A673 (cell line): ENCODE results near the gene CALN1. TPM values are rescaled to one million over a fixed set of nuclear protein-coding genes. Genes with fewer than 3 reads are reported as not detected.
"Not testable (repeated sequence)": the region's sequence is repeated elsewhere in the genome, so short reads cannot be mapped to it uniquely, and the experiment has no call there.

Experiments
- BruUV-seq: library from RNA; stranded (reverse); fragments of 400-500 nt; replicated peaks from 2 replicates; lab custom pipeline; 2021; lab: Mats Ljungman, UMichigan
- CTCF ChIA-PET: fragments of 300-600 bp; sonication (Branson Sonifier 250); formaldehyde crosslinking; loops from one replicate; lab custom pipeline; 2022; ENCODE audit warnings: antibody characterized with exemption; lab: Charles Lee
- POLR2A ChIA-PET: fragments of 300-600 bp; sonication (Branson Sonifier 250); formaldehyde crosslinking; loops from one replicate; lab custom pipeline; 2022; ENCODE audit warnings: antibody characterized with exemption; ENCODE audit not compliant: low non-redundant PET; lab: Charles Lee
- DNase-seq: peaks from one replicate; pipeline ENCODE4 v3.0.0-alpha.2; 2015; ENCODE audit warnings: low spot score
- H3K27ac ChIP-seq: fragments of 200-600 bp; sonication (generic); 2 replicates; pipeline ENCODE4 v1.5.1; 2016; ENCODE audit warnings: mixed run types, low read depth, mild to moderate bottlenecking, mixed read lengths, antibody characterized with exemption, low read length; ENCODE audit not compliant: poor library complexity, severe bottlenecking
- H3K27me3 ChIP-seq: fragments of 200-600 bp; sonication (generic); replicated peaks from 2 replicates; pipeline ENCODE4 v1.6.1; 2017; ENCODE audit warnings: mixed run types, low read depth, mild to moderate bottlenecking, mixed read lengths, antibody characterized with exemption, low read length; ENCODE audit not compliant: insufficient read depth, poor library complexity
- H3K36me3 ChIP-seq: fragments of 200-600 bp; sonication (generic); 2 replicates; pipeline ENCODE4 v1.6.1; 2016; ENCODE audit warnings: mixed run types, mild to moderate bottlenecking, mixed read lengths, antibody characterized with exemption, low read length; ENCODE audit not compliant: insufficient read depth, poor library complexity, severe bottlenecking
- H3K4me1 ChIP-seq: fragments of 200-600 bp; sonication (generic); 2 replicates; pipeline ENCODE4 v1.6.1; 2017; ENCODE audit warnings: mixed run types, mild to moderate bottlenecking, mixed read lengths, antibody characterized with exemption, low read length; ENCODE audit not compliant: insufficient read depth, poor library complexity, severe bottlenecking
- H3K4me3 ChIP-seq: fragments of 200-600 bp; sonication (generic); 2 replicates; pipeline ENCODE4 v1.5.1; 2016; ENCODE audit warnings: low read depth, mixed run types, mild to moderate bottlenecking, mixed read lengths, low read length; ENCODE audit not compliant: poor library complexity, severe bottlenecking
- H3K9me3 ChIP-seq: fragments of 200-600 bp; sonication (generic); 2 replicates; pipeline ENCODE4 v1.6.1; 2016; ENCODE audit warnings: mixed run types, low read depth, mild to moderate bottlenecking, mixed read lengths, antibody characterized with exemption, low read length; ENCODE audit not compliant: poor library complexity, severe bottlenecking
- EZH2 ChIP-seq: fragments of 200-600 bp; sonication (generic); IDR thresholded peaks from 2 replicates; pipeline ENCODE4 v1.6.1; 2017; ENCODE audit warnings: borderline replicate concordance, low read depth, mild to moderate bottlenecking, mixed read lengths, antibody characterized with exemption, low read length; ENCODE audit not compliant: poor library complexity, severe bottlenecking
- intact Hi-C: fragments of 100-400 bp; cut with micrococcal nuclease; formaldehyde crosslinking; loops from one replicate; pipeline ENCODE4 v1.10.0; 2022; ENCODE audit not compliant: unreplicated experiment
- total RNA-seq: library from RNA; stranded (reverse); gene quantifications from 2 replicates; pipeline ENCODE4 v1.2.3, GENCODE V29; 2021
- TF ChIP-seq, protein P1 (sequence below): fragments of 300-800, 200-600 bp; sonication (generic); conservative IDR thresholded peaks from 2 replicates; pipeline ENCODE4 v1.5.1; 2017; ENCODE audit warnings: low read depth, mild to moderate bottlenecking, antibody characterized with exemption, low read length, moderate library complexity, mixed read lengths

Gene CALN1
- total RNA-seq, 1 experiment from 2014 or later: not detected

DNA sequence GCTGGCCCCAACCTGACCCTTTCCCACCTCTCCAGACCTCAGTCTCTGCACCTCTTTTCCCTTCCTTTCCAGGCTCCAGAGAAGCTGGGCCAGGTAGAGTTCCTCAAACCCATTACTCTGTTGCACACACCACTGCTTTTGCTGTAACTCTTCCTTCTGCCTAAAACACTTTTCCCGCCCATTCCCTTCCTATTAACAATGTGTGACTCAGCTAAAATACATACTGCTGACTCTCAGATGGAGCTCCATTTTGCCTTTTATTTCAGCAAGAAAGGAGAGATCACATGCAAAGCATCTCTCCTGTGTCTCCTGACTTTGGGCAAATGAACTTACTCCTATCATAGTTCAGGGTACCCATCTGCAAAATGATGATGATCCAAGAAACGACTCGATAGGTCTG, 201.0 kb downstream of the CALN1 start:
- no peaks in the 10 kb centered on the region for H3K36me3 ChIP-seq
- no peaks in the 10 kb centered on the region for H3K4me1 ChIP-seq
- CTCF ChIA-PET: no interaction called here
- H3K9me3 ChIP-seq: no peaks in the 10 kb centered on the region
- DNase-seq: no peak
- POLR2A ChIA-PET: no interaction called here
- H3K27ac ChIP-seq: no peak overlapping the region
- H3K27me3 ChIP-seq: no peaks in the 10 kb centered on the region
- BruUV-seq: no TSS peak
- H3K4me3 ChIP-seq: no peak overlapping the region
- no peak for TF ChIP-seq EZH2
- TF ChIP-seq, protein P1, sequence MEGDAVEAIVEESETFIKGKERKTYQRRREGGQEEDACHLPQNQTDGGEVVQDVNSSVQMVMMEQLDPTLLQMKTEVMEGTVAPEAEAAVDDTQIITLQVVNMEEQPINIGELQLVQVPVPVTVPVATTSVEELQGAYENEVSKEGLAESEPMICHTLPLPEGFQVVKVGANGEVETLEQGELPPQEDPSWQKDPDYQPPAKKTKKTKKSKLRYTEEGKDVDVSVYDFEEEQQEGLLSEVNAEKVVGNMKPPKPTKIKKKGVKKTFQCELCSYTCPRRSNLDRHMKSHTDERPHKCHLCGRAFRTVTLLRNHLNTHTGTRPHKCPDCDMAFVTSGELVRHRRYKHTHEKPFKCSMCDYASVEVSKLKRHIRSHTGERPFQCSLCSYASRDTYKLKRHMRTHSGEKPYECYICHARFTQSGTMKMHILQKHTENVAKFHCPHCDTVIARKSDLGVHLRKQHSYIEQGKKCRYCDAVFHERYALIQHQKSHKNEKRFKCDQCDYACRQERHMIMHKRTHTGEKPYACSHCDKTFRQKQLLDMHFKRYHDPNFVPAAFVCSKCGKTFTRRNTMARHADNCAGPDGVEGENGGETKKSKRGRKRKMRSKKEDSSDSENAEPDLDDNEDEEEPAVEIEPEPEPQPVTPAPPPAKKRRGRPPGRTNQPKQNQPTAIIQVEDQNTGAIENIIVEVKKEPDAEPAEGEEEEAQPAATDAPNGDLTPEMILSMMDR: no peak
- intact Hi-C loops: no loop called here

- H3K4me3 ChIP-seq, H3K9me3 ChIP-seq, DNase-seq, H3K36me3 ChIP-seq, H3K27me3 ChIP-seq, H3K27ac ChIP-seq, BruUV-seq, CTCF ChIA-PET, POLR2A ChIA-PET, H3K4me1 ChIP-seq, intact Hi-C loops: not testable (repeated sequence)
Measured at GRCh38 chr7:72209006-72209405, 203.1 kb downstream of the CALN1 start.

DNA sequence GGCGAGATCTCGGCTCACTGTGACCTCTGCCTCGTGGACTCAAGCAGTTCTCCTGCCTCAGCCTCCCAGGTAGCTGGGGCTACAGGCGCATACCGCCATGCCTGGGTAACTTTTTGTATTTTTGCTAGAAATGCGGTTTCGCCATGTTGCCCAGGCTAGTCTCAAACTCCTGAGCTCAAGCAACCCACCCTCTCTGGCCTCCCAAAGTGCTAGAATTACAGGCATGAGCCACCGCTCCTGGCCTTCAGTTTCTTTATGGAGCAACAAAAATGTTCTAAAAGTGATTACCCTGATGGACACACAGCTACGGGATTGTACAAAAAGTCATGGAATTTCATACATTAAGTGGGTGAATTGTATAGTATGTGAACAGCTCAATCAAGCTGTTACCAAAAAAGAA, 216.0 kb downstream of the CALN1 start:
- H3K27me3 ChIP-seq: no peaks in the 10 kb centered on the region
- TF ChIP-seq, protein P1: no peak
- TF ChIP-seq EZH2: no peak
- BruUV-seq: no TSS peak
- intact Hi-C loops: no loop called here
- H3K36me3 ChIP-seq: no peaks in the 10 kb centered on the region
- H3K4me1 ChIP-seq: no peaks in the 10 kb centered on the region
- no peak overlapping the region for H3K27ac ChIP-seq
- CTCF ChIA-PET: no interaction called here
- H3K9me3 ChIP-seq: no peaks in the 10 kb centered on the region
- H3K4me3 ChIP-seq: no peak overlapping the region
- POLR2A ChIA-PET: no interaction called here
- no peak for DNase-seq

DNA sequence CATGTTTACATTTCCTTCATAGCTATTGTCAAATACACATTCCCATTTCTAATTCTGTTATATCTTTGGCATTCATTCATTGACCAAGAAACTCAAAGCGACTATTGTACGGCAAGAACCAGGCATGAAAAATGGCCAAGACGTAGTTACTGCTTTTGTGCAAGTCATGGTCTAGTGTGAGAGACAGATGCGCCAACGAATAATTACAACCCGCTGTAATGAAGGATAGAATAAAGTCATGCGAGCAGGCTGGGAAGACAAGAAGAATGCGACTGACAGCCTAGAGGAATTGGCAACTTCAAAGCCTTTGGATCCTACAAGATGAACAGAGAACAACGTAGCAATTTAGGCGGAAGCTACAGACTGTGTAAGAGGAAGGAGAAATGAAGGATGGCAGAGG, 221.2 kb downstream of the CALN1 start:
- Histone ChIP-seq H3K27me3 (no peaks in the 10 kb centered on the region), H3K9me3 (no peaks in the 10 kb centered on the region), H3K36me3 (no peaks in the 10 kb centered on the region), H3K27ac (no peak overlapping the region), H3K4me3 (no peak overlapping the region), H3K4me1 (no peaks in the 10 kb centered on the region)
- no TSS peak for BruUV-seq
- DNase-seq: no peak
- intact Hi-C loops: no loop called here
- ChIA-PET POLR2A (no interaction called here), CTCF (no interaction called here)
- no peak for TF ChIP-seq EZH2
- TF ChIP-seq, protein P1: no peak
